ENCODE data around the gene MACROD2.

DNA sequence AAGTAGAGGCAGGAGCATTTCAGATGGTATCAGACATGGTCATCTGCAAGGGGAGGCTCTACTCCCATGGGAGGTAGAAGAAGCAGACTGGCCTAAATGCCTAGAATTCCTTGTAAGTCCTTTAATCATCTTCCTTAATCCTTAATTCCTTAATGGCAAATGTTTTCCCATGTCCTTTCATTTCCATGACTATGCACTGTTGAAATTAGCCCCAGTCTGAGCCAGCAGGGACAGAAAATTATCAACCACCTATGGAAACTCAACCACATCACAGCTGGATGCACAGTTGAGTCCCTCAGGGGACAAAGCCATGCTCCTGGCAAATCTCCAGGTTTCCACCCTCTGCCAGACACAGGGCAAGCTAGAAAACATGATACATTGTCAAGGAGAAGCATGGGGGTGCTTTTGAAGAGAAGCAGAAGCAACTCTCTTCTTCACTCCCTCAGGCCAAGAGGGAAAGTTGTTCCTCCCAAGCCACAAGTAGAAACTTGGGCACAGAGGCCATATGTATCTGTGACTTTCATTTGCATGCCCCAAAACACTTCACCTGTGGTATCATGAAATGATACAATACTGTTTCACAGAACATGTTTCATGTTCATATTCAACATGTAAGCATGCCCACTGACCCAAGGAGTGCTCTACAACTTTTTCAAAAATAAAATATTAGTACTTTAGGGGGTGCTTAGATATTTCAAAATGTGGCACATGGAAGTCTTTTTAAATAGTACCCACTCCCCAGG lies 1894.4 kb downstream of the MACROD2 start:
- TF ChIP-seq, protein P1, sequence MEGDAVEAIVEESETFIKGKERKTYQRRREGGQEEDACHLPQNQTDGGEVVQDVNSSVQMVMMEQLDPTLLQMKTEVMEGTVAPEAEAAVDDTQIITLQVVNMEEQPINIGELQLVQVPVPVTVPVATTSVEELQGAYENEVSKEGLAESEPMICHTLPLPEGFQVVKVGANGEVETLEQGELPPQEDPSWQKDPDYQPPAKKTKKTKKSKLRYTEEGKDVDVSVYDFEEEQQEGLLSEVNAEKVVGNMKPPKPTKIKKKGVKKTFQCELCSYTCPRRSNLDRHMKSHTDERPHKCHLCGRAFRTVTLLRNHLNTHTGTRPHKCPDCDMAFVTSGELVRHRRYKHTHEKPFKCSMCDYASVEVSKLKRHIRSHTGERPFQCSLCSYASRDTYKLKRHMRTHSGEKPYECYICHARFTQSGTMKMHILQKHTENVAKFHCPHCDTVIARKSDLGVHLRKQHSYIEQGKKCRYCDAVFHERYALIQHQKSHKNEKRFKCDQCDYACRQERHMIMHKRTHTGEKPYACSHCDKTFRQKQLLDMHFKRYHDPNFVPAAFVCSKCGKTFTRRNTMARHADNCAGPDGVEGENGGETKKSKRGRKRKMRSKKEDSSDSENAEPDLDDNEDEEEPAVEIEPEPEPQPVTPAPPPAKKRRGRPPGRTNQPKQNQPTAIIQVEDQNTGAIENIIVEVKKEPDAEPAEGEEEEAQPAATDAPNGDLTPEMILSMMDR (IDR thresholded peaks at IDR 0.05), result no peak
- no peak for TF ChIP-seq POLR2A (IDR thresholded peaks at IDR 0.05)
